Osteoblast (primary cell): Measurements from ENCODE around the gene EFCAB6. TPM values are rescaled to one million over a fixed set of nuclear protein-coding genes. Genes with fewer than 3 reads are reported as not detected.

Experiments used
- DNase-seq: peaks from one replicate; pipeline ENCODE4 v3.0.0; 2011; ENCODE audit warnings: low spot score, mixed read lengths; ENCODE audit not compliant: insufficient read length; ENCODE audit errors: missing footprints
- H2AFZ ChIP-seq: 2 replicates; pipeline ENCODE4 v1.6.0; 2011; ENCODE audit warnings: mild to moderate bottlenecking, low read length
- H3K27ac ChIP-seq: 2 replicates; pipeline ENCODE4 v1.5.1; 2011; ENCODE audit warnings: mild to moderate bottlenecking, low read depth, low read length, moderate library complexity
- H3K27me3 ChIP-seq: 2 replicates; pipeline ENCODE4 v1.6.0; 2012; ENCODE audit warnings: mild to moderate bottlenecking, control low read depth, inconsistent platforms, low read length, moderate library complexity; ENCODE audit not compliant: insufficient read depth
- H3K36me3 ChIP-seq: 2 replicates; pipeline ENCODE4 v1.5.1; 2011; ENCODE audit warnings: mild to moderate bottlenecking, low read length, control low read depth, moderate library complexity; ENCODE audit not compliant: insufficient read depth
- H3K4me1 ChIP-seq: 2 replicates; pipeline ENCODE4 v1.5.1; 2011; ENCODE audit warnings: mild to moderate bottlenecking, low read length, control low read depth, moderate library complexity; ENCODE audit not compliant: insufficient read depth
- H3K4me2 ChIP-seq: 2 replicates; pipeline ENCODE4 v1.6.0; 2011; ENCODE audit warnings: mild to moderate bottlenecking, low read length; ENCODE audit not compliant: insufficient read depth
- H3K4me3 ChIP-seq: fragments of 200-600 bp; sonication (generic); 3 replicates; pipeline ENCODE4 v1.5.1; 2012; ENCODE audit warnings: mild to moderate bottlenecking, low read length, inconsistent platforms; ENCODE audit not compliant: insufficient read depth
- H3K79me2 ChIP-seq: 2 replicates; pipeline ENCODE4 v1.6.0; 2012; ENCODE audit warnings: mild to moderate bottlenecking, low read length, control low read depth, inconsistent platforms; ENCODE audit not compliant: insufficient read depth
- H3K9me3 ChIP-seq: 2 replicates; pipeline ENCODE4 v1.5.1; 2011; ENCODE audit warnings: low read depth, low read length, control low read depth
- H4K20me1 ChIP-seq: 2 replicates; pipeline ENCODE4 v1.6.0; 2012; ENCODE audit warnings: mild to moderate bottlenecking, low read length, control low read depth; ENCODE audit not compliant: insufficient read depth
- total RNA-seq: library from RNA; depleted of rRNA; stranded (reverse); fragments of >200 nt; gene quantifications from 2 replicates; pipeline ENCODE4 v1.2.3, GENCODE V29; 2012
- TF ChIP-seq, protein P1 (sequence below): IDR thresholded peaks from 2 replicates; pipeline ENCODE4 v1.5.1; 2011; ENCODE audit warnings: mild to moderate bottlenecking, low read depth, low read length, moderate library complexity; ENCODE audit errors: extremely low read depth

EFCAB6 gene
- total RNA-seq, 1 donor, result 1.8 TPM

DNA sequence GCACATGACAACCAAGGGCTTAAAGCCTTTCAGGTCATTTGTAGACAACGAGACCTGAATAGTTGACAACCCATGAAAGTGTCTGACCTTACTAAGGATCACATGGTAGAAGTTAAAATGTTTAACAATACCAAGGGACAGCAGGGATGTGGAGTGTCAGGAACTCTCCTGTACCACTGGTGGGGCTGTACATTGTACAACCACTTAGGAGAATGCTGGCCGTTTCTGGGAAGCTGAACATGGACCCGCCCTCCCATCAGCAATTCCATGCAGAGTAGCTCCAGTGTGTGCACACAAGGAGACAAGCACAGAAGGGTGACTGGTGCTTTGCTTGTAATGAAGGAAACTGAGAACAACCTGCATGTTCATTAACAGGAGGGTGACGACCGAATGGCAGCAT, 237.4 kb downstream of the EFCAB6 start:
- no peak for DNase-seq
- H3K9me3 ChIP-seq, result no peaks in the 10 kb centered on the region

DNA sequence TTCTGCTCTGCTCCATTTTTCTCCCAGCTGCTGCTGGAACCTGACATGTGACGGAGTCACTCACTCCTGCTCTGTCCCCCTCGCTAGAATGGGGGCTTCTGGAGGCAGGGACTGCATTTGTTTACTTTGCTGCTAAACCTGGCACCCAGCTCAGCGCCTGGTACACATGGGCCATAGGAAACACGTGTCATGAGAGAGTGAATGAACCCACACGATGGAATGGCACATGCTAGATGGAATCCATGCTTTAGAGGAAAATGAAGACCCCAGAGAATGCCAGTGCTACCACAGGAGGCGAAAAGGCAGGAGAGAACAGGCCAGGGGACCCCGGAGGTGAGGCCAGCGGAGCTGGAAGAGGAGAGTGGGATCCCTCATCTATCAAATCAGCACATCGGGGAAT, 239.4 kb downstream of the EFCAB6 start:
- H4K20me1 ChIP-seq, result no peaks in the 10 kb centered on the region

More for the DNA sequence above, 237.4 kb downstream of the EFCAB6 start:
- H3K4me3 ChIP-seq, result no peak overlapping the region
- H3K27me3 ChIP-seq, result no peaks in the 10 kb centered on the region
- H3K4me2 ChIP-seq, result no peak overlapping the region
- no peaks in the 10 kb centered on the region for H3K36me3 ChIP-seq
- TF ChIP-seq, protein P1, sequence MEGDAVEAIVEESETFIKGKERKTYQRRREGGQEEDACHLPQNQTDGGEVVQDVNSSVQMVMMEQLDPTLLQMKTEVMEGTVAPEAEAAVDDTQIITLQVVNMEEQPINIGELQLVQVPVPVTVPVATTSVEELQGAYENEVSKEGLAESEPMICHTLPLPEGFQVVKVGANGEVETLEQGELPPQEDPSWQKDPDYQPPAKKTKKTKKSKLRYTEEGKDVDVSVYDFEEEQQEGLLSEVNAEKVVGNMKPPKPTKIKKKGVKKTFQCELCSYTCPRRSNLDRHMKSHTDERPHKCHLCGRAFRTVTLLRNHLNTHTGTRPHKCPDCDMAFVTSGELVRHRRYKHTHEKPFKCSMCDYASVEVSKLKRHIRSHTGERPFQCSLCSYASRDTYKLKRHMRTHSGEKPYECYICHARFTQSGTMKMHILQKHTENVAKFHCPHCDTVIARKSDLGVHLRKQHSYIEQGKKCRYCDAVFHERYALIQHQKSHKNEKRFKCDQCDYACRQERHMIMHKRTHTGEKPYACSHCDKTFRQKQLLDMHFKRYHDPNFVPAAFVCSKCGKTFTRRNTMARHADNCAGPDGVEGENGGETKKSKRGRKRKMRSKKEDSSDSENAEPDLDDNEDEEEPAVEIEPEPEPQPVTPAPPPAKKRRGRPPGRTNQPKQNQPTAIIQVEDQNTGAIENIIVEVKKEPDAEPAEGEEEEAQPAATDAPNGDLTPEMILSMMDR, result no peak
- no peaks in the 10 kb centered on the region for H3K79me2 ChIP-seq
- no peak overlapping the region for H2AFZ ChIP-seq
- no peak overlapping the region for H3K27ac ChIP-seq
- H4K20me1 ChIP-seq, result no peaks in the 10 kb centered on the region
- H3K4me1 ChIP-seq, result no peaks in the 10 kb centered on the region

DNA sequence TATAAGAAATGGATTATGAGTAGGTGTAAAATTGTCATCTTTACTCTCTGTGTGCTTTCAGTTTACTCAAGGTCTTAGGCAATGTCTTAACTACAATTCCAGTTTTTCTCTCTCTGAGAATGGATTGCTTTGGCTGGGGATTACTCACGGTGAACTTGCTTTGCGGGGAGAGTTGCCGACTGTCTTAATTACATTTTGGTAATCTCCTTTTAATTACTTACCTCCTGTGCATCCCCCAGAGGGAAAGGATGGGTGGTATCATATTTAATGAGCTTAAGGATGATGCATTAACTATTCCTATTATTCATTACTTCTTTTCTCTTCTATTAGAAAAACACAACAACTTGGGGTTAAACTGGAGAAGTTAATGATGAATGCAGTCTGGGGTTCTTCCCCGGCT, 240.9 kb downstream of the EFCAB6 start:
- TF ChIP-seq, protein P1, result no peak
- no peak overlapping the region for H3K4me3 ChIP-seq
- H2AFZ ChIP-seq, result no peak overlapping the region
- H3K27me3 ChIP-seq, result no peaks in the 10 kb centered on the region
- no peaks in the 10 kb centered on the region for H3K79me2 ChIP-seq
- no peaks in the 10 kb centered on the region for H3K9me3 ChIP-seq
- H4K20me1 ChIP-seq, result no peaks in the 10 kb centered on the region
- DNase-seq, result no peak
- no peak overlapping the region for H3K27ac ChIP-seq
- H3K4me1 ChIP-seq, result no peaks in the 10 kb centered on the region
- no peaks in the 10 kb centered on the region for H3K36me3 ChIP-seq
- no peak overlapping the region for H3K4me2 ChIP-seq

More for the DNA sequence above, 239.4 kb downstream of the EFCAB6 start:
- H3K4me2 ChIP-seq, result no peak overlapping the region
- no peaks in the 10 kb centered on the region for H3K79me2 ChIP-seq
- H3K4me3 ChIP-seq, result no peak overlapping the region
- no peaks in the 10 kb centered on the region for H3K4me1 ChIP-seq
- no peak for DNase-seq
- no peaks in the 10 kb centered on the region for H3K36me3 ChIP-seq
- no peaks in the 10 kb centered on the region for H3K9me3 ChIP-seq
- TF ChIP-seq, protein P1, result no peak
- H3K27ac ChIP-seq, result no peak overlapping the region
- H2AFZ ChIP-seq, result no peak overlapping the region
- H3K27me3 ChIP-seq, result no peaks in the 10 kb centered on the region

DNA sequence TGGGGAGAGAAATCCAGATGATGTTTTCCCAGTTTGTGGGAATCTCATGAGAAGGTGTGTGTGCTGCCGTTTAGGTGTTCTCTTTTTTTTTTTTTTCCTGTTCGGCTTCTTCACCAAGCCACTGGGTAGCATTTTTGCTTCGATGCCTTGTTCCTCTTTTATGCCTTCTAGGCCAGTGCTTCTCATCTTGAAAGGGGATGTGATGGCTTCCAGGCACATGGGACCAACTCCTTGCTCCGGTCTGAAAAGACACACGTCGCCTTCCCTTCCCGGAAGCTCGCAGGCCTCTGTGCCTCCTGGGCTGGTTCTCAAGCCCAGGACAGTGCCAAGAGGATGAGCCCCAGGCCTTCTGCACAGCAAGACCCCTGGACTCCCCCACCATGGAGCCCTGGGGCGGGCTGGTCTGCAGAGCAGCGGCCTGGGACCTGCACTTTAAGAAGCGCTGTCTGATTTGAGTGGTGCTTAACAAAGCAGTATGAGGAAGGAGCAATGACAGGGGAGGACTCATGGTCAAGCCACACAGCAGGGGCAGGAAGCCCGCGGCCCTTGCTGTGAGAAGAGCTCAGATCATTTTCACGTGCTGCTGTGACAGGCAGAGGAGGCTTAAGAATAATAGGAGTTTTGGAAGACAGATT, 241.5 kb downstream of the EFCAB6 start:
- Histone ChIP-seq H2AFZ (no peak overlapping the region), H3K27me3 (no peaks in the 10 kb centered on the region), H3K4me1 (no peaks in the 10 kb centered on the region), H3K27ac (no peak overlapping the region), H3K36me3 (no peaks in the 10 kb centered on the region), H3K4me2 (no peak overlapping the region), H3K4me3 (no peak overlapping the region), H3K79me2 (no peaks in the 10 kb centered on the region), H4K20me1 (no peaks in the 10 kb centered on the region), H3K9me3 (no peaks in the 10 kb centered on the region)
- no peak for DNase-seq
- TF ChIP-seq, protein P1, result no peak
